Hematopoietic multipotent progenitor cell treated with erythropoietin and hydrocortisone succinate and interleukin-3 and kit ligand, for 15 days (in vitro differentiated cells): ENCODE measurements around the gene KCNB1.

Experiments
- DNase-seq: peaks from one replicate; pipeline ENCODE4 v3.0.0-alpha.2; 2015; ENCODE audit warnings: low spot score

Gene KCNB1

DNA sequence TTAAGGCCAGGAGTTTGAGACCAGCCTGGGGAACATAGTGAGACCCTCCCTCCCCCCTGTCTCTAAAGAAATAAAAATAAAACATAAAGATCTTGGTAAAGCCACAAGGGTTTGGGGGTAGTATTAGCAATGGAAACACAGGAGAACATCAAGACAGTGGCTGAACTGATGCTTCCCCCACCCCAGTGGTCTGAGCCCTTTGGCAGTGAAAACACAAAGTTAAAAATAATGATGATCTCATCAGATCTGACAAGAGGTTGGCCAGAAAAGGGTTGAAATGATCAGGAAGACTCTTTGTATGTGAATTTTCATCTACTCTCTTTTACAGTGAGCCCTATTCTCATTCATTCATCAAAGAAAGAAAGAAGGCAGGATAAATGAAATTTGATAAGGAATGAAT lies 93.7 kb downstream of the KCNB1 start:
- no peak for DNase-seq

DNA sequence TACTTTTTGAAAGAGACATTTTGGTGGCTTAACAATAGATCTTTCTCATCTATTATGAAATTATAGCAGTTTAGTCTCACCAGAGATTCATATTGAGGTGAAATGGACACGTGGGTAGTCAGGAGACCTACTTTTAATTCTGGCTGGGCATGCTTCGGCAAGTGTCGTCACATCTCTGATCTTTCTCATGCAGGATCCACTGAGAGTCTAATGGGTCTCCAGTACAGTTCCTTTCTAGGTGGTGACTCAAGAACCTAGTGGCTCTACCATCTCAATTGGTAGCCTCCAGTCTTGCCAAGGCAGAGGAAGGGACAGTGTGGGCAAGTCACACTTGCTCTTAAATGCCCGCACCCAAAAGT lies 94.9 kb downstream of the KCNB1 start:
- no peak for DNase-seq

DNA sequence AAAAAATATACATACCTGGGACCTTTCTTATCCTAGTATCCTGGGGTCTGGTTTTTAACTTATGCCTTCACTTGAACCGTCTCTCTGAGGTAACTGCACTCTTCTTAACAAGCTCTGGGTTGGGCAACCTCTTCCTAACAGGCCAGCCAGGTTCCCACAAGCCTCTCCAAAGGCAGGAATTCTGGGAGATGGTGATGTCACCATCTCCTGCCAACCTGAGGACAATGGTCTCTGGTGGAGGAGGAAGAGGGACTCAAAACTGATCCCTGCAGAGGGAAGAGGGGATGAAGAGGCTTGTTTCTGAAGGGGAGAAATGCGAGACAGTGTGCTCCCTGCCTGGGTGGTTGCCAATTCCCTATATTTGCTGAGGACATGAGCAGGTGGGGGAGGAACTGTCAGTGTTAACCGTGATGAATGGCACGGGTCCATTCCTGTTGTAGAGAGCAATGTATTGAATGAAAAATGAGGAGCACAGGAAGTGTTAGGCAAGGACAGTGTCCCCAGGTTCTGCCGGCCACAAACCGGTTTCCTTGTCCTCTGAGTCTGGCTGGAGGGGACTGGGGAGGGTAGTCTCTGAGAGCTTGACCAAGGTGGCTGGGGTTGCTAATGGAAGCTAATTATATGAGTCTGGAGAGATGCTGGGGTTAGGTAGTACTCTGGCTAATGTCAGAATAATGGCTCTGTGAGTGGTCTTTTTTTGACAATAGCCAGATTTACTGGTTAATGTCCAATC lies 95.5 kb downstream of the KCNB1 start:
- DNase-seq: no peak

DNA sequence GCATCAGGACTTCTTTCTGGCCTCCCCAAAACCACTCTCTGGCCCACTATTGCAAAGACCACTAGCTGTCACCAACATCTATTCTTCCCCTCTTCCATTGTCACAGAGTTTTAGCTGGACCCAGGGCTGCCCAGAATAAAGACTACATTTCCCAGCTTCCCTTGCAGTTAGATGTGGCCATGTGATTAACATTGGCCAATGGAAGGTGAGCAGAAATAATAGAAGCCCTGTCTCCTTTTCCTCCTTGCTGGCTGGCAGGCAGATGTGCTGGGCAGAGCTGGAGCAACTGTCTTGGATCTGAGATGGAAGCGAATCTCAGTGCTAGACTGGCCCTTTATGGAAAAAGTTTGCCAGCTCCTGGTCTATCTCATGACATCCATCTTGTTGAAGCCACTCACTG lies 97.0 kb downstream of the KCNB1 start:
- no peak for DNase-seq

DNA sequence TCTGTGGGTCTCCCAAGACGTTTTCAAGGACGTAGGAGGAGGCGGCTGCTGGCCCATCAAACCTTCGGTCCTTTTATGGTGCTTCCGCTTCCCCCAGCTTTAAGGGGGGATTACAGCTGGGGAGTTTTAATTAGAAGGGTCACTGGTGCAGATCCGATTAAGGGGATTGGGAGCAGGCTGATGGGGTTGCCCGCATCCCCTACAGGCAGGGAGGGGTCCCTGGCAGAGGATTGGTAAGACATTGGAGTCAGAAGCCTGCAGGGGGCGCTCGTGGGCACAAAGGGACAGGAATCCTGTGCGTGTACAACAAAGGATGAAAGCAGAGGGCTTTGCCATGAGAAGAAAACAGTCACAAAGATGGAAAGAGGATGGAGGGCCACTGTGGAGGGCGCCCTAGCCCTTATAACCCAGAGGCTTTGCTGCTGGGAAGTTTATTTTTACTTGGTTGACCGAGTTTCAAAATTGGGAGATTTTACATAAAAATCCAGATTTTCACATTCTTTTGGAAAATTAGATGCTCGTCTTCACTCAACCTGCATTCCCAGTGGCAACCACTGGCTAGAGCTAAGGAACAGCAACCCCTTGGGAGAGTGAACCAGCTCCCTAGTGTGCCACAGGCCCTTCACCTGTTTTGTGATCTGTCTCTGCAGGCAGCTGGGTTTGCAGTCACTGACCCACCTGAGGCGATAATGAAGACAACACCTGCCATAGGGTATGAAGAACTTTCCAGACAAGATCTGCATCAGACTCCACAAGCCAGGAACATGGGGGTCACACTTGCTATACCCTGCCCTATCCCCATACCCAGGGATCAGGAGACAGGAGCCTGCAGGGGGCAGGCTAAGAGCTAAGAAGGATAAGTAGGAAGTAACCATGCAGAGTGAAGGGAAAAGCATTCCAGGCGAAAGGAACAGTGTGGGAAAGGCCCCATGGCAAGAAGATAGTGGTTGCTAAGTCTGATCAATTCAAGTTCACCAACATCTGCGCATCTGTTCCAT lies 97.7 kb downstream of the KCNB1 start:
- peak; percentile 68 for DNase-seq

DNA sequence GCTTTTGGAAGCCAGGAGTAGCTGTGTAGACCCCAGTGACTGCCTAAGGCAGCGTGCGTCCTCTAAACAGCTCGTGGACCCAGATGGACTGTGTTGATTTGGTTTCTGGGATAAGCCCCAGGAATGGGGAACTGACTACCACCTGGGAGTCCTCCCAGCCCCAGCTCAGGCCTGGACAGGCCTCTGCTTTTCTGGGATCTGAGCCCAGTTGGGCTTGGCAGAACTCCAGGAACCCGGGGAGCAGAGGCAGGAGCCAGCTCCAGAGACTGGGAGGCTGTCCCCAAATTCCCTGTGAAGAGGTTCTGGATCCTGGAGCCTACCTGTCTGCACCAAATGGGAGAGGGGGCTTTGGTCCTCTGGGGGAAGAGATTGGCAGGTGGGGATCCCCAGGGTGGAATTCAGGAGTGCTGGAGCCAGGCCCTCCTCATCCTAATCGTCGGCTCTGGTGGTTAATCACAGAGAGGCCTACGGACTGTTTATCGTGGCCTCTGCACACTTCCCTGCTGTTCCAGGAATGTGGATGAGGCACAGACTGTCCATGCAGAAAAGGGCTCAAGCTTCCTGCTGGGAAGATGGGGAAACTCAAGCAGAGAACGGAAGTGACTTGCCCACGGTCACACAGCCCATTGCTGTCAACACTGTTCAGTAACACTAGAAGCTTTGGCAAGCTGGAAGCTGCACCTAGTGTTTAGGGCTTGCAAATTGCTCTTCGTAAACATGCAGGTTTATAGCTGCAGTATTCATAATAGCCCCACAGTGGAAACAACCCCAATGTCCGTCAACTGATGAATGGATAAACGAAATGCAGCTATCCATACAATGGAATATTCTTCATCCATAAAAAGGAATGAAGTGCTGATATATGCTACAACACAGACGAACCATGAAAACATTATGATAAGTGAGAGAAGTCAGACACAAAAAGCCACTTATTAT lies 100.6 kb downstream of the KCNB1 start:
- no peak for DNase-seq

DNA sequence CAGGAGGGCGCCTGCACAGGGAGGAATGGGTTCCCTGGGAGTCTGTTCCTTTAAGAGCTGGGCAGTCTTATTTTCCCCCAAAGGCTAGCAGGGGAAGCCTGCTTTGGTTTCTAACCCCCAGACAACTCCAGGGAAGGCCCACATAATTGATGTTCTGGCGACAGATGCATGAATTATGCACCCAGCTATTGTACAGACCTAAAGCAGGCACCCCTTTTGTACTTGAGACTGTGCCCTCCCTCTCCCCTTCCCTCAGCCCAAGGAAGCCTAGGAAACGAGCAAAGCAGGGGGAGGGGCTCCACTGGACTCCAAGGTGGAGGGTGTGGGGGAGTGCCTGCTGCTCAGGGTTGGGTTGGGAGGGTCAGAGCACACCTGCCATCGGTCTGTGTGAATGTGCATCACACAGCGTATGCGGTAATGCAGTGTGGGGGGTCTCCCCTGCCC lies 102.1 kb downstream of the KCNB1 start:
- no peak for DNase-seq

DNA sequence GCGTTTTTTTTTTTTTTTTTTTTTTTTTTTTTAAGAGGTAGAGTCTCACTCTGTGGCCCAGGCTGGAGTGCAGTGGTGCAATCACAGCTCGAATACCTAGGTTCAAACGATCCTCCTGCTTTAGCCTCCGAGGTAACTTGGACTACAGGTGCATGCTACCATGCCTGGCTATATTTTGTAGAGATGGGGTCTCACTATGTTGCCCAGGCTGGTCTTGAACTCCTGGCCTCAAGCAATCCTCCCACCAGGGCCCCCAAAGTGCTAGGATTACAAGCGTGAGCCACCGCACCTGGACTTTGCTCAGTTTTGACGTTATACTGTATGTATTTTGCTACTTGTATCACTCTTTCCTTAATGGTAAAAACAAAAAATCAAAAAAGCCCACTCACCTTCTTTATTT lies 103.1 kb downstream of the KCNB1 start:
- no peak for DNase-seq

DNA sequence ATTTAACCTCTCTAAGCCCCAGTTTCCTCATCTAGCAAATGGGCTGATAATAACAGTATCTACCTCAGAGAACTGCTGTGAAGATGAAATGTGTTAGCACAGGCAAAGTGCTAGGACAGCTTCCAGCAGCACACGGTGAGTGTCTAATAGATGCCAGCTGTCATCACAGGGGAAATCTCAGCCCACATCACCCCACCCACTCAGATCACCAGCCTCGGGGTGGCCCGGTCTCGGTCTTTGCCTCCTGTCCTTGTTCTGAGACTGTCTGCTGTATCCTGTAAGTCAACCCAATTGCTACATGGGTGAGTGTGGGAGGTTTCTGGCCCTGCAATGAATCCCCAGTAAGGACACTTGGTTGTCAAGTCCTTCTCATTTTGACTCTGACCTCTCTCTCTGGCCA lies 105.1 kb downstream of the KCNB1 start:
- DNase-seq: no peak

DNA sequence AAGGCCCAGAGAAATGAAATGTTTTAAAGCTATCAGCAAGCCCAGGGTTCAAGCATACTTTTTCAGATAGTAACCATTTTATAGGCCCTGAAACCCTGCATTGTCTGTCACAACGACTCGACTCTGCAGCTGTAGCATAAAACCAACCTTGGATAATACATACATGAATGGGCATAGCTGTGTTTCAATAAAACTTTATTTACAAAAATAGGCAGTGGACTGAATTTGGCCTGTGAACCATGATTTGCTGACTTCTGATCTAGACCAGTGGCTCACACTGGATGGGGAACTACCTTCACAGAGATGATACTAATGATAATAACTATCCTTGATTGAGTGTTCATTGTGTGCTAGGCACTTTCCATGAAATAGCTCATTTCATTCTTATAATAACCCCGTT lies 107.3 kb downstream of the KCNB1 start:
- DNase-seq: no peak

DNA sequence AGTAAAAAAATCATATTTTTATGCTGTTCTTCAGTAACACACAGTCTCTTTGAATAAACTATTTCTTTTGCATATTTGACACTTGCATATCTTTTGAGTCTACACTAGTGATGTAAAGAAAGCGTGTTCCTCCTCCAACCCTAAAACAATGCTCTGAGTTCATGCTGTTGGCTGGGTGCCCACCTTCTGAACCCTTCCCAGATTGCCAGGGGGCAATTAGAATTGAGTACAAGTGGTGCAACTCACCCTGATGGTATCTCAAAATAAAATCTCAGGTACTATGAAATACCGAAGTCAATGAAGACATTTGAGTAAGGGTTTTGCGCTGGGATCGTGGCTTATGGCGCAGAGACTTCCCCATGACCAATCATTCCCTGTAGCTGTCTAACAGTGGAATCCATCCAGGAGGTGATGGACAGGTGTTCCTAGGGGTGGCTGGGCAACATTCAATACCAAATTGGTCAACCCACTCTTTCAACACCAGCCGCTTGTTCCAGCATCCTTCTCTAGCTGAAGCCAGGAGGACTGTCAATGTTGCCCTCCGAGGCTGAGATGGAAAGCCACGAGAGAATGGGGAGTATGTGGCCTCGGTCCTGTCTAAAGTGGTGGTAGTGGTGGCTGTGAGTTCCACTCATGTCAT lies 110.3 kb downstream of the KCNB1 start:
- no peak for DNase-seq

DNA sequence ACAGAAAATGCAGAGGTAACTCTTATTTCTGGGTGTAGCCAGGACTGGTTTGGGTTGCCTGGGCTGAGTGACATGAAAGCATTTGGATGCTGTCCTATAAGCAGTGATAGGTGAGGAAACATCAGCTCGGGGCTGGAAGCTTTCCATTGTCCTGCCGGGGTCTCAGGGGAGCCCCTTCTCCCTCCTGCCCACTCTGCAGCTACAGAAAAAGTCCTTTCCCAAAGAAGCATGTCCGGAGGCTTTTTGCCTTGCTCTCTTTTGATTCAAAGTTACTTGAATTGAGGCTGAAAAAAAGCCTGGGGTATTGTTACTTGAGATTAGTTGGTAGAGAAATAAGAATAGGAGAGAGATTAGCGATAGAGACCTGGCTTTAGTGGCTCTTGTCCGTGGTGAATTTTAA lies 113.9 kb downstream of the KCNB1 start:
- no peak for DNase-seq

DNA sequence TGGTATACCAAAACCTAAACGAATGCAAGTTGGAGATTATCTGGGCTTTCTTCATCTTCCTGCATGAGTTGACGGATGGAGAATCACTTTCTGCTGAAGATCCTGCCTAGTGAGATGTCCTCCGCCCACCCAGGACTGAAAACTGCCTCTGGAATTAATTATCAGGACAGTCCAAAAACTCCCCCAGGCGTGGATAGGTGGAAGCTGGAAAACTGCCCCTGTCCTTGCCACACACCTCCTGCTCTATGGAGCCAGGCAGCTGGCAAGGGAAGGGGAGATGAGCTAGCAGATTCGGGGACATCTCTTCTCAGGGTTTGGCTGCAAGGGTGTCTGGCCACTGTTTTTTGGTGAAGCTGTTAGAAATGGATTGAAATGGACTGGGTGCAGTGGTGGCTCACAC lies 115.4 kb downstream of the KCNB1 start:
- DNase-seq: no peak

DNA sequence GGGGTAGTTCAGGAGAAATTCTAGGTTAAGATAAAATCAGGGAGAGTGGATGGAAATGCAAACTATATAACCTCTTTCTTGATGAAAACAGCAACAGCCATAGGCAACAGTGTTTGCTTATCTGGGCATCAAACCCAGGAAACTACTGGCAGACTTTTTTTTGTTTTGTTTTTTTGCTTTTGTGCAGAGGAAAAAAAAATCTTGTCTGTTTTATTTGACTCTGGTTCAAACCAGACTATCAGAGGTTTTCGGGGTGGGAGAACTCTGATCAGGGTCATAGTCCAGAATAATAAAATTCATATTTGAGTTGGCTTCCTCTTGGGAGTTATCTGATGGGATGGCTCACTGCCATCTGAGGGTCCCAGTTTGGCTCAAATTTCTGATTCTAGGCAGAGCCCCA lies 115.8 kb downstream of the KCNB1 start:
- no peak for DNase-seq

DNA sequence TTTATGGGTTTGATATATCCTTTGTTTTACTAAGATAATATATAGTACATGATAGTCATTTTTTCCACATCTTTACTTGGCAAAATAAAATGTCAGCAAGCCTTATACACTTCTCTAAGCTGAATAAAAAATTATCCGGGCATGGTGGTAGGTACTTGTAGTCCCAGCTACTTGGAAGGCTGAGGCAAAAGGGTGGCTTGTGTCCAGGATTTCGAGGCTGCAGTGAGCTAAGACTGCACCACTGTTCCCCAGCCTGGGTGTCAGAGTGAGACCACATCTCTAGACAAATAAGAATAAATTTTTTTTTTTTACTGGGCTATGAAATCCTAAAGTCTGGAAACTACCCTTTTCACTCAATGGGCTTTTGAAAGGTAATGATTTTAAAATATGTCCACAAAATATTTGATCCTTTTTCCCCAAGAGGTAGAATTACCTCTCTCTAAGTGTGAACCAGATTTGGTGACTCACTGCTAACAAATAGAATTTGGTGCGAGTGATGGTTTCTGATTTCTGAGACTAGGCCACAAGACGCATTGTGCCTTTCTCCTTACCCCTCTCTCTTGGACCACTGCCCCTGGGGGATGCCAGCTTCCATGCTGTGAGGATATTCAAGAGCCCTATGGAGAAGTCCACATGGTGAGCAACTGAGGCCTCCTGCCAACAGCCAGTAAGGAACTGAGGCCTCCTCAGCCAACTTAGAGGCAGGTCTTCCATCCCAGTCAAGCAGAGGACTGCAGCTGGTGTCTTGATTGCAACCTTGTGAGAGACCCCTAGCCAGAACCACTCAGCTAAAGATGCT lies 120.4 kb downstream of the KCNB1 start:
- no peak for DNase-seq

DNA sequence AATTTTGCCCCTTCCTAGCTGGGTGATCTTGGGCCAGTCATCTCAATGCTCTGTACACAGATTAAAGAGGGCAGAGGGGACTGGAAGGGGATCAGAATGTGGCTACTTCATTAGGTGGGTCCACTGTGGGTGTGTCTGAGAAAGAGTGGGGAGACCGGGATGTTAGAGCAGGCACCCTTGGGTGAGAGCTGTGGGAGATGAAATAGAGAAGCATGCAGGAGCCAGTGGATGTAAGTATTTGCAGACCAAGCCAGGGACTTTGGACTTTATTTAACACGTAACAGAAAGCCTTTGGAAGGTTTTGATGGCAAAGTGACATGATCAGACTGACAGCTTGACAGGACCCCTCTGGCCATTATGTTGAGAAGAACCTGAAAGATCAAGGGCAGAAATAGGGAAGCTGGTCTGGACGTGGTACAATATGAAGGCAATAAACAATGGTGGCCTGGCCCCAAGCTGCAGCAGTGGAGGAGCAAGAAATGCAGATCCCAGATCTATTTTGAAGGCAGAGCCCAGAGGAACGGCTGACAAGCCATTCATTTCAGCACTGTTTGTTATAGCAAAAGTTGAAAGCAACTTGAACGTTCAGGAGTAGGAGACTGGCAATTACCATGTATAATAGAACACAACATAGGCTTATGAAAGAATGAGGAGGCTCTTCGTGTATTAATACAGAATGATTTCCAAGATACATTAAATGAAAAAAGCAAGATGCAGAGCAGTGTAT lies 122.1 kb downstream of the KCNB1 start:
- no peak for DNase-seq

DNA sequence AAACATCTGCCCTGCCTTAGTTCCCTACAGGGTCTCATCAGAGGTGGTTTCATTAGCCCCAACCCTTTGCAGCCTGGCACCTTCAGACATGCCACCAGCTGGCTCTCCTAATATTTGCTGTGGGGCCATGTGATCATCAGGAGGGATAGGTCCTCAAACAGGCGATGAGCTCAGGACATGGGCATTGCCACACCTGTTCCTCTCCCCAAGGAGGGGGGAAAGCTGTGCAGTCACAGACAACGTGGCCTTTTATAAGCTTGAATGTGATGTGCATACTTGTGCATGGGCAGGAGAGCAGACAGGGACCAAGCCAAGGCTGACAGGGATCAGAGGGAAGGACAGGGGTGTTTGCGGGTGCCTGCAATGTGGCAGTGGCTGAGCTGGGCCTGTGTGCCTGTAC lies 125.8 kb downstream of the KCNB1 start:
- no peak for DNase-seq

DNA sequence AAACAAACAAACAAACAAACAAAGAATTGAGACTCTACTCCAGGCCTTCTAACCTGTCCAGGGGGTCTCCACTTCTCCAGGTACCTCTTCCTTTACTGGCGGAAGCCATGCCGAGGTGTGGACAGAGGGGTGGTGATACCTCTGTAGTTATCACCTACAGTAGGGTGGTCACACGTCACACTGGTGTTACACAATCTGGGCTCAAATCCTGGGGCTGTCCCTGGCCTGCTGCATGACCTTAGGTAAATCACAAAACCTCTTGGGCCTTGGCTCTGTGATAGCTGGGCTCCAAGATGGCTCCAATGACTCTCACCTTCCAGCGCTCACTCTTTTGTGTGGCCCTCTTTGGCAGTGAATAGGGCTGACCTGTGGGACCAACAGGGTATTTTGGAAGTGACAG lies 127.8 kb downstream of the KCNB1 start:
- DNase-seq: no peak

DNA sequence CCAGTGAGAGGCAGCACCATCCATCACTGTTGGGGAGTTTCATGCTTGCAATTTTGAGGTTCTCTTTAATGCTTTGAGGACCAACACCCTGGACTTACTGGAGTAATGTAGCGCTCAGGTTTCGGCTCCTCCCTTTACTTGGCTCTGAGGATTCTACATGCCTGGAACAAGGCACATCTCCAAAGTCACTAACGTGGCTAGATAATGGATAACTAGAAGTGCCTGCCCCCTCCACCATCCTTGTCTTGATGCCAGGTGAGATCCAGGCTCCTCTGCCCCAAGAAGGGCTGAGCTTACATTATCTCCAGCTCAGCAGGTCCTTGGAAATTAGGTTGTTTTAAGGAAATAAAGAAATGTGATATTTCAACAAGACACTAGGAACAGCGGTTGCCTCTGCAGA lies 129.1 kb downstream of the KCNB1 start:
- DNase-seq: no peak

DNA sequence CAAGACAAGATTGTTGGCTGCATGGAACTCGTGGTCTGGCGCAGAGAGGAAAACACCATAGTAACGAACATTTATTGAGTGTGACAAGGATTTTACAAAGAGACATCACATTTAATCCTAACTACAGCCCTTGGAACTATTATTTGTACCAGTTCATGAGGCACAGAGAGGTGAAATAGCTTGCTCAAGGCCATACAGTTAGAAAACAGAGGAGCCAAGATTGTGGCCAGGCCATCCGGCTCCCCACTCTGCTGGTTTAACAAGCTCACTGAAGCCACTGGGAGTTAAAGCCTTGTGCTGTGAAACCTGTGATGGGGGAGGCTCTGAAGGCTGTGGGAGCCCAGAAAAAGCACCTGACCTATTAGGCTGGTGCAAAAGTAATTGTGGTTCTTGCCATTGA lies 129.7 kb downstream of the KCNB1 start:
- DNase-seq: no peak
